ENCODE measurements around the gene FNBP1. TPM values are rescaled to one million over a fixed set of nuclear protein-coding genes. Genes with fewer than 3 reads are reported as not detected.

Gene FNBP1
- total RNA-seq, 1 donor from 2014 or later: 63.5 TPM

- peak overlapping the region; percentile 5 for H3K4me2 ChIP-seq (ENCODE audit: low read length)
- Mint-ChIP-seq H3K27ac (ENCODE audit: unreplicated experiment) (peak overlapping the region; percentile 97), H3K4me3 (ENCODE audit: unreplicated experiment) (no peak overlapping the region)
These were observed 133.1 kb downstream of the FNBP1 start for GRCh38 chr9:129909851-129910250.

GRCh38 chr9:129908906-129909305 lies 134.1 kb downstream of the FNBP1 start:
- Mint-ChIP-seq H3K4me1 (ENCODE audit: low read depth, unreplicated experiment) (peaks cover 17% of the 10 kb centered on the region), H3K9me3 (ENCODE audit: unreplicated experiment) (no peaks in the 10 kb centered on the region), H3K27me3 (ENCODE audit: low read depth, unreplicated experiment) (no peaks in the 10 kb centered on the region), H3K27ac (ENCODE audit: unreplicated experiment) (peak overlapping the region; percentile 79), H3K4me3 (ENCODE audit: unreplicated experiment) (no peak overlapping the region), H3K36me3 (ENCODE audit: low read depth, unreplicated experiment) (peaks cover 12% of the 10 kb centered on the region)
- Histone ChIP-seq H3K9ac (ENCODE audit: low read length) (no peak overlapping the region), H2AFZ (ENCODE audit: low read depth, low read length) (no peak overlapping the region), H3K27ac (ENCODE audit: low read depth, low read length) (no peak overlapping the region), H3K9me3 (ENCODE audit: insufficient read depth, low read depth, low read length) (no peaks in the 10 kb centered on the region), H3K79me2 (ENCODE audit: insufficient read depth, low read length) (no peaks in the 10 kb centered on the region), H3K4me2 (ENCODE audit: low read length) (no peak overlapping the region), H3K4me1 (ENCODE audit: insufficient read depth, low read length) (peaks cover 10% of the 10 kb centered on the region), H3K27me3 (ENCODE audit: insufficient read depth, low read length) (no peaks in the 10 kb centered on the region), H4K20me1 (ENCODE audit: insufficient read depth, low read length) (no peaks in the 10 kb centered on the region), H3K4me3 (ENCODE audit: insufficient read depth, low read depth, low read length) (no peak overlapping the region), H3K36me3 (ENCODE audit: insufficient read depth, low read length) (no peaks in the 10 kb centered on the region)
- no peak for FAIRE-seq
- TF ChIP-seq CTCF (IDR thresholded peaks at IDR 0.05; ENCODE audit: insufficient read depth, low read depth, low read length) (no peak), EZH2 (IDR thresholded peaks at IDR 0.05; ENCODE audit: insufficient read depth, low read length) (no peak)
- no peak for DNase-seq (ENCODE audit: low read depth)

More at GRCh38 chr9:129909851-129910250, 133.1 kb downstream of the FNBP1 start:
- H3K36me3 Mint-ChIP-seq (ENCODE audit: low read depth, unreplicated experiment): peaks cover 12% of the 10 kb centered on the region
- H3K27ac ChIP-seq (ENCODE audit: low read depth, low read length): no peak overlapping the region
- H3K4me1 Mint-ChIP-seq (ENCODE audit: low read depth, unreplicated experiment): peaks cover 17% of the 10 kb centered on the region
- no peak overlapping the region for H3K9ac ChIP-seq (ENCODE audit: low read length)
- no peak for FAIRE-seq
- H3K4me3 ChIP-seq (ENCODE audit: insufficient read depth, low read depth, low read length): no peak overlapping the region
- no peaks in the 10 kb centered on the region for H3K27me3 Mint-ChIP-seq (ENCODE audit: low read depth, unreplicated experiment)
- no peaks in the 10 kb centered on the region for H3K27me3 ChIP-seq (ENCODE audit: insufficient read depth, low read length)
- no peak for DNase-seq (ENCODE audit: low read depth)
- H3K4me1 ChIP-seq (ENCODE audit: insufficient read depth, low read length): peaks cover 10% of the 10 kb centered on the region
- TF ChIP-seq CTCF (IDR thresholded peaks at IDR 0.05; ENCODE audit: insufficient read depth, low read depth, low read length): no peak
- no peak for TF ChIP-seq EZH2 (IDR thresholded peaks at IDR 0.05; ENCODE audit: insufficient read depth, low read length)
- no peaks in the 10 kb centered on the region for H3K9me3 ChIP-seq (ENCODE audit: insufficient read depth, low read depth, low read length)
- no peaks in the 10 kb centered on the region for H3K9me3 Mint-ChIP-seq (ENCODE audit: unreplicated experiment)
- no peaks in the 10 kb centered on the region for H3K36me3 ChIP-seq (ENCODE audit: insufficient read depth, low read length)
- H2AFZ ChIP-seq (ENCODE audit: low read depth, low read length): no peak overlapping the region
- H3K79me2 ChIP-seq (ENCODE audit: insufficient read depth, low read length): no peaks in the 10 kb centered on the region
- no peaks in the 10 kb centered on the region for H4K20me1 ChIP-seq (ENCODE audit: insufficient read depth, low read length)

GRCh38 chr9:129907201-129907600 lies 135.8 kb downstream of the FNBP1 start:
- Mint-ChIP-seq H3K36me3 (ENCODE audit: low read depth, unreplicated experiment) (peaks cover 15% of the 10 kb centered on the region), H3K4me1 (ENCODE audit: low read depth, unreplicated experiment) (peaks cover 17% of the 10 kb centered on the region)

More at GRCh38 chr9:129907201-129907600, 135.8 kb downstream of the FNBP1 start:
- Histone ChIP-seq H2AFZ (ENCODE audit: low read depth, low read length) (no peak overlapping the region), H4K20me1 (ENCODE audit: insufficient read depth, low read length) (no peaks in the 10 kb centered on the region), H3K4me1 (ENCODE audit: insufficient read depth, low read length) (peaks cover 10% of the 10 kb centered on the region), H3K9ac (ENCODE audit: low read length) (no peak overlapping the region), H3K4me3 (ENCODE audit: insufficient read depth, low read depth, low read length) (no peak overlapping the region), H3K27ac (ENCODE audit: low read depth, low read length) (no peak overlapping the region), H3K4me2 (ENCODE audit: low read length) (no peak overlapping the region), H3K9me3 (ENCODE audit: insufficient read depth, low read depth, low read length) (no peaks in the 10 kb centered on the region), H3K79me2 (ENCODE audit: insufficient read depth, low read length) (no peaks in the 10 kb centered on the region), H3K36me3 (ENCODE audit: insufficient read depth, low read length) (no peaks in the 10 kb centered on the region), H3K27me3 (ENCODE audit: insufficient read depth, low read length) (no peaks in the 10 kb centered on the region)
- no peak for TF ChIP-seq EZH2 (IDR thresholded peaks at IDR 0.05; ENCODE audit: insufficient read depth, low read length)
- no peak for TF ChIP-seq CTCF (IDR thresholded peaks at IDR 0.05; ENCODE audit: insufficient read depth, low read depth, low read length)
- Mint-ChIP-seq H3K27ac (ENCODE audit: unreplicated experiment) (no peak overlapping the region), H3K27me3 (ENCODE audit: low read depth, unreplicated experiment) (no peaks in the 10 kb centered on the region), H3K9me3 (ENCODE audit: unreplicated experiment) (no peaks in the 10 kb centered on the region), H3K4me3 (ENCODE audit: unreplicated experiment) (no peak overlapping the region)
- DNase-seq (ENCODE audit: low read depth): no peak
- no peak for FAIRE-seq
